Measurements from ENCODE around the gene CCN6.

Gene CCN6

DNA sequence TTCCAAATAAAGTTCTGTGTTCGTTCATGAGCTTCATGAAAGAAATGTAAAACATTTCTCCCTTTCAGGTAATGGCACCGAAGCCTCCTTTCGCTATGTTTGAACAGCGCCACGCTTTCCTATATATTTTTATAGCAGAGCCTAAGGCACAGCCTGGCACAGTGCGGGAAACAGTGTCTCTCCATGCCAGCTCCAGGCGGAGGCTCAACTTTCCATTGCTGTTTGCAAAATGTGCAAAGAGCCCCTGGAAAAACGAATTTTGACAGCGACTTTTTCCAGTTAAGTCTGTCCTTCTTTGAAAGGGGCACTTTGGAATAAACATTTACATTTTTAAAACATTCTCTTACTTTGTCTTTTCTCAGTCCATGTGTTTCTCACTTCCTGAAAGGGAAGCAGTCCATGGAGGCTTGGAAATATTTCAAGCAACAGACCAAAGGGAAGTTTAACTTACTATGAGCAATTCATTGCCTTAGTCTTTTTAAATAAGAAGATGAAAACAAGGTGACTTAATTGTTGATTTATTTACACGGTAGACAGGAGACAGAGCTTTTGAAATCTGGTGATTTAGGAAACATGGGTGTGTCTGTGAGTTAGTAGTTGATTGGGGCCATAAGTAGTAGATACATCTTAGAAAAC, 769 bp downstream of the CCN6 start:
- TF ChIP-seq, protein P1, sequence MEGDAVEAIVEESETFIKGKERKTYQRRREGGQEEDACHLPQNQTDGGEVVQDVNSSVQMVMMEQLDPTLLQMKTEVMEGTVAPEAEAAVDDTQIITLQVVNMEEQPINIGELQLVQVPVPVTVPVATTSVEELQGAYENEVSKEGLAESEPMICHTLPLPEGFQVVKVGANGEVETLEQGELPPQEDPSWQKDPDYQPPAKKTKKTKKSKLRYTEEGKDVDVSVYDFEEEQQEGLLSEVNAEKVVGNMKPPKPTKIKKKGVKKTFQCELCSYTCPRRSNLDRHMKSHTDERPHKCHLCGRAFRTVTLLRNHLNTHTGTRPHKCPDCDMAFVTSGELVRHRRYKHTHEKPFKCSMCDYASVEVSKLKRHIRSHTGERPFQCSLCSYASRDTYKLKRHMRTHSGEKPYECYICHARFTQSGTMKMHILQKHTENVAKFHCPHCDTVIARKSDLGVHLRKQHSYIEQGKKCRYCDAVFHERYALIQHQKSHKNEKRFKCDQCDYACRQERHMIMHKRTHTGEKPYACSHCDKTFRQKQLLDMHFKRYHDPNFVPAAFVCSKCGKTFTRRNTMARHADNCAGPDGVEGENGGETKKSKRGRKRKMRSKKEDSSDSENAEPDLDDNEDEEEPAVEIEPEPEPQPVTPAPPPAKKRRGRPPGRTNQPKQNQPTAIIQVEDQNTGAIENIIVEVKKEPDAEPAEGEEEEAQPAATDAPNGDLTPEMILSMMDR (IDR thresholded peaks at IDR 0.05; ENCODE audit: low read depth, low read length) = no peak
- no peak for DNase-seq (ENCODE audit: extremely low read depth, low read depth)

DNA sequence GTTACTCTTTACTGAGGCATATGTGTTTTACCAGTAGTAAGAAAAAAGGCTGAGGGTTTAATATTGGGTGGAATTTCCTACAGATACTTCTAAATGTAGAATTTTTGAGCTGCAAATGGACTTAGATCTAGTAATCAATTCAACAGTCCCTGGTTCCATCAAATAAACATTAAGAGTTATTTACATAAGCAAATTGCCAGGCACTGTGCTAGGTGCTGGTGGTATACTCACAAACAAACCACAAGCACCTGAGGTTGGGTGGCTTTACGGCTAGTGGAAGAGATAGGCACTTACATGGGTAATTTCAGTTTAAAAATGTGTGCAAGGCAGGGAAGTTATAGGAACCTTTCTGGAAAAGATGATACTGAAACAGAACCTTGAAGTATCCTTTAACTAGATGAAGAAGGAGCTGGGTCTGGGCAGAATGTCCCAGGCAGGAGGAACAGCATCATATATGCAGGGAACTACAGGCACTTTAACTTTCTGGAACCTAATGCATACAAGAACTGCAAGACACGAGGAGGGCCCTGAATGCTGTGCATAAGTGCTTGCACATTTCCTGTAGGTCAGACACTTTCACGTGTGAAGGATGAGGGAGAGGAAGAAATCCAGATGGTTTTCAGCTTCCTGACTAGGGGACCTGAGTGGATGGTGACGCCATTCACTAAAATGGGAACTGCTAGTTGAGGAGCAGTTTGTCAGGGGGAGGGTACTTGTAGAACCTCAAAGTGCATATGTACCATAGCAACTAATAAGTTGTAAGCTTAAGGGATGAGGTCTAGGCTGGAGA, 4.5 kb downstream of the CCN6 start:
- no peak for DNase-seq (ENCODE audit: extremely low read depth, low read depth)
- TF ChIP-seq, protein P1 (IDR thresholded peaks at IDR 0.05; ENCODE audit: low read depth, low read length) = no peak

DNA sequence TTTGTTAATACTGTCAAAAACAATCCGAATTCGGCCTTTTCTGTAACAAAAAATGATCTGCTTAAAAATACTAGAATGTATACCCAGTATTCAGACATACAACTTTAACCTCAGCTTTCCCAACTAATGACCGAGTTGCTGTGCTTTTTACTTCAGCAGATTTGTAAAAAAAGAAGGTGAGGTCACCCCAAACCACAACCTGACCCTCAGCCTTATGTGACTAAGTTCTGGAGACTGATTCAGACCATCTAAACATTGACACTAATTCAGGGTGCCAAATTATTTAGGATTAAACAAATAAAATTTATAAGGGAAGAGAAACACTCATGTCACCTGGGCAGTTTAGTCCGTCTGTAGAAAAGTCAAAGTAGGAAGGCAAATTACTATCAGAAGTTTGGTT, 7.7 kb downstream of the CCN6 start:
- TF ChIP-seq, protein P1 (IDR thresholded peaks at IDR 0.05; ENCODE audit: low read depth, low read length) = no peak
- DNase-seq (ENCODE audit: extremely low read depth, low read depth) = no peak

DNA sequence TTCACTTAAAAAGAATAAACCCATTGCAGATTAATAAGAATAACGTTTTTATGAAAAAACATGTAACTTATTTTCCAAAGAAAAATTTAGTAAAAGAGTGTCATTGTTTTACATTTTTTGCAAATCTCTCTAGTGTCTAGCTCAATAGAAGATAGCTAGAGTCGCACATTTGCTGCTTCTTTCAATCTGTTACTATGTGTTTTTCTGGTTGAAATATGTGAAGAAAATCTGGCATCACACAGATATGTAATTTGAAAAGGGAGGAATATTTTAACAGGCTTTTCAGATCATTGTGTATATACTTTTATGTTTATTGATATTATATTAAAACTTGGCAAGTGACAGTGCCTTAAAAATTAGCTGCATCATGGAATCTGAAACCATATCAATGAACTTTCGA, 9.1 kb downstream of the CCN6 start:
- TF ChIP-seq, protein P1 (IDR thresholded peaks at IDR 0.05; ENCODE audit: low read depth, low read length) = no peak
- no peak for DNase-seq (ENCODE audit: extremely low read depth, low read depth)

DNA sequence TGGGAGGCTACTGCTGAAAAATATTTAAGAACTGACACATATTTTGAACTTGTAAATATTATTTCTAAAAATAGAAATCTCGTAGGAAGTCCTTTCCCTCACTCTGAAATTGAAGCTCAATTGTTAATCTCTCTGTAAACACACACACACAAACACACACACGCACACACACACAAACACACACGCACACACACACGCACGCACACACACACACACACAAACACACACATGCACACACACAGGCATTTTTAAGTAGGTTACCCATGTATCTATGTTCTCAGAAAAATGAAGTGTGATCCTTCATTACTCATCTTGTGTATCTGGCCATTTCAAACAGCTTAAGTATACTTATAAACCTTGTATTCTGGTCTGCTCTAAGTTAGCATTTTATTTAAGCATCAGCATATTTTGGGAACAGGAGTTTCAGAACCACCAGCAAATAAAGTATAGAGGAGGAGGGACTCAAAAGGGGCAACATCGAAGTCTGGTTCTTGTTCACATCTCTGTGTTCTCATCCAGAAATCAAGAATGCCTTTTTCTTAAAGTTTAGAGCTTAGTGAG, 11.6 kb downstream of the CCN6 start:
- TF ChIP-seq, protein P1 (IDR thresholded peaks at IDR 0.05; ENCODE audit: low read depth, low read length) = no peak
- DNase-seq (ENCODE audit: extremely low read depth, low read depth) = no peak

DNA sequence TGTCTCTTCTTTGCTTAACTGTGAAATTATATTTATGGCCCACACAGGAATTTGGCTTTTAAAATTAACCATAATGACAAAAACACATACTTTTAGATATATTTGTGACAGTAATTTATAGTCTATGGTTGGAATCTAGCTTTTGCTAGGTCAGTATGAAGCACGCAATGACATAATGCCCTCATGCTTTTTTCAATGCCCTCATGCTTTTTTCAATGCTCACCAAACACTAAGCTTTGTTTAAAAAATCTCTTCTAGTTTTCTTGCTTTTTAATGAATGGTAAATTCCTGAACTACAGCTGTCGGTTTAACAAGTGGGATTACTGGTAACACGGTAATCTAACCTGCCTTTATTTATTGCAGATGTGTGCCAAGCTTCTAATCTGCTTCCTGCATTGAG, 12.7 kb downstream of the CCN6 start:
- TF ChIP-seq, protein P1 (IDR thresholded peaks at IDR 0.05; ENCODE audit: low read depth, low read length) = no peak
- DNase-seq (ENCODE audit: extremely low read depth, low read depth) = no peak

DNA sequence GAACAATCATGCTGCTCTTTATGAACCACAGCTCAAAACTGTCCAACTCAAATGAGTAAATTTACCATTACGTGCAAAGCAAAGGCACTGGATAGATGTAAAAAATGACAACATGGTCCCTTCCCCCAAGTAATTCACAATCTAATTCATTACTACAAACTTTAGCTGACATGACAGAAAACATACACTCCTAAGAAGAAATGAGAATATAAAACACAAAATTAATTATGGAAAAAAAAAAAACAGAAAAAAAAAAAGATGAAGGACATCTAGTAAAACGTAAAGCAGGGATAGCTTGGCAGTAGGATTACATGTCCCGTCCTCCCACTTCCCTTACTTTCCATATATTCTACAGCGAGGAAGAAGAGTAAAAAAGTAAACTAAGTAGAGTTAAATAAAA, 27.7 kb downstream of the CCN6 start:
- DNase-seq (ENCODE audit: extremely low read depth, low read depth) = no peak
- TF ChIP-seq, protein P1 (IDR thresholded peaks at IDR 0.05; ENCODE audit: low read depth, low read length) = no peak
